HG02943 (cell line): Measurements from ENCODE around the gene UNC13C.

Experiments used
- ATAC-seq: cut with Tn5 transposase; IDR thresholded peaks from one replicate; pipeline ENCODE4 v1.9.1; 2021; ENCODE audit warnings: mild to moderate bottlenecking, low read depth, moderate library complexity; ENCODE audit not compliant: unreplicated experiment

Gene UNC13C

DNA sequence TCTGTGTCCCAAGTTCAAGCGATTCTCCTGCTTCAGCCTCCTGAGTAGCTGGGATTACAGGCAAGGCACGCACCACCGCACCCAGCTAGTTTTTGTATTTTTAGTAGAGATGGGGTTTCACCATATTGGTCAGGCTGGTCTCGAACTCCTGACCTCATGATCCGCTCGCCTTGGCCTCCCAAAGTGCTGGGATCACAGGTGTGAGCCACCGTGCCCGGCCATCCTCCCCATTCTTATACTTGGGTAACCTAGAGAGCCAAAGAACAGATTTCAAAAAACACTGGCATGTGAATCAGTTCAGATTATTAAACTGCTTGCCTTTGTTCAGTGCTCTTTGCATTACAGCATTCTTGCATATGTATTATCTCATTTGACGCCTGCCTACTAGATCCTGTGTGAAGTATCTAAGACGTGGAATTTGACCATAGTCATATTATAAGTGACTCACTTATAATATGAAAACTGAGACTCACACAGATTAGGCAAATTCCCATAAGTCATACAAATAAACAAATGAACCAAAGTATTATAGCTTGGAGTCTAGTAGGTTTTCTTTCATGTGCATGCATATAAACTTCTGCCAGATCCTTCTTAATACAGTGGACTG lies 123.5 kb downstream of the UNC13C start:
- ATAC-seq = no peak

GRCh38 chr15:54102704-54103103 lies 124.5 kb downstream of the UNC13C start:
- ATAC-seq = no peak

GRCh38 chr15:54109014-54109413 lies 130.8 kb downstream of the UNC13C start:
- no peak for ATAC-seq

- ATAC-seq = no peak
These were observed 140.8 kb downstream of the UNC13C start for GRCh38 chr15:54119051-54119450.

DNA sequence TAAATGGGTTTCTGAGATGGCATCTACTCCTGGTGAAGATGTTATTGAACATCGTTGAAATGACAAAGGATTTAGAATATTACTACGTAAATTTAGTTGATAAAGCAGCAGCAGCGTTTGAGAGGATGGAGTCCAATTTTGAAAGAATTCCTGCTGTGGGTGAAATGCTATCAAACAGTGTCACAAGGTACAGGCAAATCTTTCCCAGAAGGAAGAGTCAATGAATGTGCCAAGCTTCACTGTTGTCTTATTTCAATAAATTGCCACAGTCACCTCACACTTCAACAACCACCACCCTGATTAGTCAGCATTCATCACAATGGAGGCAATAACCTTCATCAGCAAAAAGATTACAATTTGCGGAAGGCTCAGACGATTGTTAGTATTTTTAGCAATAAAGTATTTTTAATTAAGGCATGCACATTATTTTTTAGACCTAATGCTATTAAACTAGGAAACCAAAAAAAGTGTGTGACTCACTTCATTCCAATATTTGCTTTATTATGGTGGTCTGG lies 142.8 kb downstream of the UNC13C start:
- no peak for ATAC-seq

- no peak for ATAC-seq
These were observed 149.3 kb downstream of the UNC13C start for GRCh38 chr15:54127574-54127973.

GRCh38 chr15:54131410-54131809 lies 153.2 kb downstream of the UNC13C start:
- no peak for ATAC-seq

DNA sequence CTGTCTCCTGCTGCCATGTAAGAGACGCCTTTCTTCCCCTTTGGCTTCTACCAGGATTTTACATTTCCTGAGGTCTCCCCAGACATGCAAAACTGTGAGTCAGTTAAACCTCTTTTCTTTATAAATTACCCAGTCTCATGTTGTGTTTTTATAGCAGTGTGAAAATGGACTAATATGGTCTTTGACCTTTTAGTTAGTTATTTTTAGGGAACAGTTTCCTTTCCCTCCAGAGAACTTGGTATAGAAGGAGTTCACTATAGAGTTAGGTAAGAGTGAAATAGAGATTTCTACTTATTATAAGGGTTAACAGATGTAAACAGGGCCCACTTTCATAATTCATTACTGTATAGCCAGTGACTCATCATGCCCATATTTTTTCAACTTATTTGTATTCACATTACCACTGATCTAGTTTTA lies 170.9 kb downstream of the UNC13C start:
- no peak for ATAC-seq

DNA sequence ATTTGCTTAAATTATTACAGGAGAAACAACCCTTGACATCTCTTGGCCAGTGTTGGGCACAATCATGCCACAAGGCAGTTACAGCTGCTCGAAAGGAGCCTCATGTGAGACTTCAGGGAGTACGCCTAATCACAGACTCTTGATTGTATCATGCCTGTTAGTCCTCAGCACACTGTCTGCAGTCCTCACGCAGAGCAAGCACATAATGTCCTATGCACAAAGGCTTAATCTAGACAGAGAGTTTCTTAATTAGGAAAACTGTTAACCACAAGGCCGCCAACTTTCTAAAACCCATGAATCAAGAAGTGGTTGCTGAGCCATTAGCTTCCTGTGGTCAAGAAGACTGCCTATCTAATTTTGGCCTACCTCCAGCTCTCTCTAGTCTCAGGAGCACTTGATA lies 172.0 kb downstream of the UNC13C start:
- ATAC-seq = no peak

DNA sequence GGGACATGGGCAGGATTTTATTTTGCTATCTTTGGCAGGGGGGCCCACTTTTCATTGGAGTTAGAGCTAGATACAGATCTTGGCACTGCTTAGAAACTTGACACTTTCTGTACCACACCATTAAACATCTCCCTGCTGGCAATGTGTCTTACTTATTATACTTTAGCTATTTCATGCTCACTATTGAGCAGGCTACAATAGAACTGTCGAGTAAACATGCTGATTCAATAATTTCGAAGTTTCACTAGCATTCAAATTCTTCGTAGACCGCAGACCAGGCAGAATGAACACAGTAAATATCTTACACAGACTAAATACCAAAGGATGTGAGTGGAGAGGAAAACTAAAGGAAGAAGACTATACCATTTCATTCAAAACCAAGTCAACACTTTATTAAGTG lies 180.8 kb downstream of the UNC13C start:
- ATAC-seq = no peak

- ATAC-seq = no peak
These were observed 209.1 kb downstream of the UNC13C start for GRCh38 chr15:54187325-54187724.

DNA sequence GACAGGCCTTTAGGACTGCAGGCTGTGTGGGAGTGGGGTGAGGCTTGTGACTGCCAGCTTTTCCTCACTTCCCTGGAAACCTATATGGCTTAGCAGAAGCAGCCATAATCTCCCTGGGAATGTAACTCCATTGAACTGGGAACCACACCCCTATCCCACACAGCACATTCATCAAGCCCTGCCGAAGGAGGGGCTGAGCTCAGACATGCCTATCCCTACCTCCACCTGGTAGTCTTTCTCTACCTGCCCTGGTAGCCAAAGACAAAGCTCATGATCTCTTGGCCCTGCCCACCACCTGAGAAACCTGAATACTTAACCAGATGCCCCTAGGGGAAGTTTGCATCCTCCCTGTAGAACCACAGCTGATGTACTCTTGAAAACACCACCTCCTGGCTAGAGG lies 219.8 kb downstream of the UNC13C start:
- ATAC-seq = no peak

DNA sequence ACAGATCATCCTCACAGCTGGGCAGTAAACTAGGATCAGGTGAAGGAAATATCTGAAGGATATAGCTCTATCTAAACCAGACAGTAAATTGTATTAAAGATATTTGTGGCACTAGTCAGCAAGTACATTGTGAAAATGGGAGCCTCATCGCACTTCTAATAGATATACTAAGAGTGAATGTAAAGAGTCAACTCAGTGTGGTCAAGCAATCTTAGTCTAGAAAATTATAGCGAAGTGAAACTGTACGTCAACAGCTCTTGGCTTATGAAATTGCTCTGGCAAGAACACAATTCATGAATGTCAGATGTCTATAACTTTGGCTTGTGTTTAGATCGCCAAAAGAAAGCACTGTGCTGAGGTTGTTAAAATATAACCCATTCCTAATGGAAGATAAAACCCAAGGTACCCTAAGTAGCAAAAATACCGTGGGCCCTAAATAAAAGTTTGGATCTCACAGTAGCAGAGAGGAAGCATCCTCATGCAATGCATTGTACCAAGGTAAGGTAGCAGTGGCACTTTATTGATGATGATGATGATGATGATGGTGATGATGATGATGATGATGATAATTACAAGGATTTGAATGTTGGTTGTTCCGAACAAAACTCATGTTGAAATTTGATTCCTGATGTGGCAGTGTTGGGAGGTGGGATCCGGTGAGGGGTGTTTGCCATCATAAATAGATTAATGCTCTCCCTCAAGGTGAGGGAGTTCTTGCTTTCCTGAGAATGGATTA lies 228.5 kb downstream of the UNC13C start:
- no peak for ATAC-seq

DNA sequence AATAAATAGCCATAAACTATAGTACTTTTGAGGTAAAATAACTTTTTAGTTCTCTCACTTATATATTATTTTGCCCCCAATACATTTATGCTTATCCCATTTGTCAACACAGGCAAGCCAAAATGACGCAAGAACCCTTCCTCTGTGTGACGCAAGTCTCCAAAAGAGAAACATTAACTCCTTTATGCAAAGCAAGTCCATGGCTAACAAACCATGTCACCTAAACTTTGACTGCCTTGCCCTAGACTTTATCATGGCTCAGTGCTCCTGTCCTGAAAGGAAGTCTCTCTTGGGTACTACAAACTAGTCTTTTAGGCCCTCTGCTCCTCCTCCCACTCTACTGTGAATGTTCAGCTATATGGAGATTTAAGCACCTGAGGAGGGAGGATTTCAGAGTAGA lies 230.5 kb downstream of the UNC13C start:
- ATAC-seq = no peak

GRCh38 chr15:54212635-54213034 lies 234.4 kb downstream of the UNC13C start:
- ATAC-seq = no peak

DNA sequence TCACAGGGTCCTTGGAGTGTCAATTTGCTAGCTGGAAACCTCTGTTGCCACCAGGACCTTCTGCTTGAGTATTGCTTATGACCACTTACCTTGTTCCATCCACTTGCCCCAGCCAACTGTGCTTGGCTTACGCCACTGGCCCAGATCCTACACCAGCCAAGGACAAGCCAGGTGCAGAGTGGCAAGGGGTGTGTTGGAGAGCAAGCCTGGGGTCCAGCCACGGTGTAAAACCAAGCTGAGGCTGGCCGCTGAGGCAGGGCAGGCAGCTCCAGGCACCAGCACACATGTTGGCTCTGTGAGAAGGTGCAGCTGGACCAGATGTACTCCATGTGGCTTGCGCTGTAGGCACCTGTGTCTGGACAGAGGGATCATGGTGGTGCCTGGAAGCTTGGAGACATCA lies 248.2 kb downstream of the UNC13C start:
- ATAC-seq = no peak

DNA sequence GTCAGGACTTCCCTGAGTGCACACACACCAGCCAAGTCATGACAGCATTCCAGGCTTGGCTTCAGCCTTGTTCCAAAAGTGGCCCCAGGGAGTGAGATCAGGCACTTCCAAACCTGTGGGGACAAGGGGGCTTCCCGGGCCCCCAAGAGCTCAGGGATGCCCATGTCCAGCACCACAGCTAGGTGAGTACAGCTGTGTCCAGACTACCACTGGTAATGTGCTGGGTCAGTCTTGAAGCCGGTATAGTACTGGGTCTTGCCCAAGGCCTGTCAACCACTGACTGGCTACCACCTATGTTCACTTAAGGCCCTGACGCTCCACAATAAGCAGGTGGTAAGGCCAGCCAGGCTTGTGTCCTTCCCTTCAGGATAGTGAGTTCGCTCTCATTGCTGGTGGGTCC lies 249.3 kb downstream of the UNC13C start:
- ATAC-seq = no peak

DNA sequence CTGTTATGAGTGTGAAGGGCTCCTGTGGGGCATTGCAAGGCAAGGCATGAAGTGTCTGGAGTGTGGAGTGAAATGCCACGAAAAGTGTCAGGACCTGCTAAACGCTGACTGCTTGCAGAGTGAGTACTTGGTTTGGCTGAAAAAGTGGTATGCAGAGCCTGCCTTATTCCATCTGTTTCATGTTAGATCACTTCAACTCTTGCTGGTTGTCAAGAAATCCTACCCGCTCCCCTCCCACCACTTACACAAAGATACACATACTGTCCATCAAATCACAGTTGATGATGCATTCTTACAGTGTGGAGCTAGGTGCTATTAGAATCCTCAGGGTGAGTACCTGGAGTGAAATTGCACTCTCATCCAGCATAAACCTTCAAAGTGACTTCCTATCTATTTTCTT lies 272.1 kb downstream of the UNC13C start:
- ATAC-seq = no peak

DNA sequence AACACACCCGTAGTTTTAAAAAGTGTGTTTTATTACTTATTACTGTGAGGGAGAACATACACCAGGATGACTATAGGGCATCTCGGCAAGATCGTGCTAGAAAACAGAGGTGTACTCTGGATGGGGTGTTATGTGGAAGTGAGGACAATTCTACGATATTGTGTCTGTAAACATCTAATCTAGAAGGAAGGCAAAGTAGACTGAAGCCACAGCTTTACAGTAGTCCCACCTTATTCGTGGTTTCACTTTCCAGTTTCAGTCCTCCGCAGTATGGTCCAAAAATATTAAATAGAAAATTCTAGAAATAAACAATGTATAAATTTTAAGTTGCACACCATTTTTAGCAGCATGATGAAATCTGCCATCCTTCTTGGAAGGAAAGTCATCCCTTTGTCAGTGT lies 277.9 kb downstream of the UNC13C start:
- ATAC-seq = no peak

- ATAC-seq = no peak
These were observed 295.7 kb downstream of the UNC13C start for GRCh38 chr15:54273928-54274327.

GRCh38 chr15:54277834-54278233 lies 299.6 kb downstream of the UNC13C start:
- ATAC-seq = no peak

- no peak for ATAC-seq
These were observed 302.5 kb downstream of the UNC13C start for GRCh38 chr15:54280726-54281125.
